Neuronal stem cell (in vitro differentiated cells): Measurements from ENCODE around the gene MRTFB.
A peak's percentile ranks its signal among the peaks of the same experiment; 100 is the strongest.

Source experiments
- DNase-seq: peaks from one replicate; pipeline ENCODE4 v3.0.0-alpha.2; 2013; ENCODE audit warnings: low spot score
- H2AFZ ChIP-seq: one replicate; pipeline ENCODE4 v1.6.1; 2013; ENCODE audit warnings: mild to moderate bottlenecking, low read length, inconsistent platforms
- H2AK5ac ChIP-seq: 2 replicates; pipeline ENCODE4 v1.6.1; 2013; ENCODE audit warnings: low read depth, mild to moderate bottlenecking, inconsistent platforms, low read length, moderate library complexity, mixed read lengths
- H2BK120ac ChIP-seq: 2 replicates; pipeline ENCODE4 v1.6.1; 2013; ENCODE audit warnings: low read depth, mild to moderate bottlenecking, inconsistent platforms, low read length, moderate library complexity, mixed read lengths
- H2BK12ac ChIP-seq: one replicate; pipeline ENCODE4 v1.6.1; 2013; ENCODE audit warnings: low read length, inconsistent platforms
- H2BK15ac ChIP-seq: 2 replicates; pipeline ENCODE4 v1.6.1; 2013; ENCODE audit warnings: mild to moderate bottlenecking, low read length, inconsistent platforms, mixed read lengths
- H2BK5ac ChIP-seq: one replicate; pipeline ENCODE4 v1.6.1; 2013; ENCODE audit warnings: inconsistent platforms, mild to moderate bottlenecking, low read length, moderate library complexity
- H3K14ac ChIP-seq: one replicate; pipeline ENCODE4 v1.6.1; 2013; ENCODE audit warnings: low read length, inconsistent platforms
- H3K18ac ChIP-seq: 2 replicates; pipeline ENCODE4 v1.6.1; 2013; ENCODE audit warnings: low read length, inconsistent platforms
- H3K23ac ChIP-seq: 2 replicates; pipeline ENCODE4 v1.6.1; 2013; ENCODE audit warnings: low read depth, mild to moderate bottlenecking, mixed read lengths, low read length, inconsistent platforms; ENCODE audit not compliant: poor library complexity
- H3K27ac ChIP-seq: replicated peaks from 3 replicates; pipeline ENCODE4 v1.5.1; 2013; ENCODE audit warnings: low read length, inconsistent platforms
- H3K27me3 ChIP-seq, 3 experiments: 2 replicates each; pipeline ENCODE4 v1.6.1; 2013; ENCODE audit warnings: low read length in 3 of 3, mild to moderate bottlenecking in 2 of 3, inconsistent platforms in 1 of 3, low read depth in 1 of 3, mixed read lengths in 1 of 3, moderate library complexity in 1 of 3; ENCODE audit not compliant: control insufficient read depth in 3 of 3, insufficient read depth in 3 of 3
- H3K36me3 ChIP-seq, 2 donors: replicated peaks in 1 of 2; 2 replicates each; pipeline ENCODE4 v1.6.1; 2013; ENCODE audit warnings: low read length in 2 of 2; ENCODE audit not compliant: control insufficient read depth in 2 of 2, insufficient read depth in 2 of 2
- H3K4ac ChIP-seq: 2 replicates; pipeline ENCODE4 v1.6.1; 2013; ENCODE audit warnings: inconsistent platforms, mild to moderate bottlenecking, low read length, moderate library complexity
- H3K4me1 ChIP-seq, 2 donors: 1 replicate in 1 of 2; 2 replicates in 1 of 2; pipeline ENCODE4 v1.6.1; 2013; ENCODE audit warnings: low read length in 2 of 2, low read depth in 1 of 2; ENCODE audit not compliant: control insufficient read depth in 2 of 2, insufficient read depth in 1 of 2
- H3K4me2 ChIP-seq: one replicate; pipeline ENCODE4 v1.6.1; 2013; ENCODE audit warnings: mild to moderate bottlenecking, low read length, inconsistent platforms; ENCODE audit not compliant: insufficient read depth, poor library complexity, severe bottlenecking
- H3K4me3 ChIP-seq, 2 donors: 2 replicates each; pipeline ENCODE4 v1.5.1; 2013; ENCODE audit warnings: low read length in 2 of 2, mild to moderate bottlenecking in 2 of 2, inconsistent platforms in 1 of 2, moderate library complexity in 1 of 2
- H3K79me1 ChIP-seq: one replicate; pipeline ENCODE4 v1.6.1; 2013; ENCODE audit warnings: low read depth, mild to moderate bottlenecking, inconsistent platforms, low read length, moderate library complexity
- H3K9ac ChIP-seq: one replicate; pipeline ENCODE4 v1.6.1; 2013; ENCODE audit warnings: mild to moderate bottlenecking, low read depth, low read length, inconsistent platforms; ENCODE audit not compliant: poor library complexity
- H3K9me3 ChIP-seq, 2 donors: replicated peaks in 1 of 2; 2 replicates each; pipeline versions ENCODE3 to v1.6.1; 2013; ENCODE audit warnings: low read length in 2 of 2, mild to moderate bottlenecking in 2 of 2, inconsistent platforms in 1 of 2, low read depth in 1 of 2, mixed read lengths in 1 of 2, moderate library complexity in 1 of 2; ENCODE audit not compliant: control insufficient read depth in 2 of 2, insufficient read depth in 1 of 2
- H4K8ac ChIP-seq: one replicate; pipeline ENCODE4 v1.6.1; 2013; ENCODE audit warnings: low read depth, mild to moderate bottlenecking, inconsistent platforms, low read length, moderate library complexity
- H4K91ac ChIP-seq: one replicate; pipeline ENCODE4 v1.6.1; 2013; ENCODE audit warnings: low read length, low read depth, mild to moderate bottlenecking, inconsistent platforms; ENCODE audit not compliant: poor library complexity
- WGBS, 2 donors: extraction: QIAGEN DNeasy Blood & Tissue Kit; methylation state at CpG; one replicate each; pipeline ENCODE4 v1.1.7; 2013; ENCODE audit warnings: missing lambda C conversion rate in 2 of 2, mixed read lengths in 1 of 2; ENCODE audit not compliant: insufficient read length in 2 of 2, insufficient replicate concordance in 1 of 2; ENCODE audit errors: extremely low coverage in 2 of 2; 5-methylcytosine and 5-hydroxymethylcytosine counted together

The MRTFB gene

DNA sequence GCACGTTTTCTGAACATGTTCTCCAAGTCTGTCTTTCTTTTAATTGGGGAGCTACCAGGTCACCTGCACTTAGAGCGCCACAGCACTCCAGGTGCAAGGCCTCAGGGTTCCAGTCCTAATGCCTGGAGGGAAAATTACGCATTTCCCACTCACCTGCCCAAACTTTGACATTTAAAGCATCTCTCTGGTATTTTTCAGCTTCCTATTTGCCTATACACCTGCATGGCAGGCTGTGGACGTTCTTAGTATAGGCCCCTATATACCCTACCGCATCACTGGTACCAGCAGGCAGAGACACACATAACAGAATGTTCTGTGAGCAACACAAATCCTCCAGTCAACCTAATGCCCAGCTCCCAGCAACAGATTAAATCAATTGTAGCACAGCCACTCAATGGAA, 213.3 kb downstream of the MRTFB start:
- Histone ChIP-seq H3K79me1 (no peaks in the 10 kb centered on the region), H2BK12ac (no peak overlapping the region), H3K27me3 (peaks cover 0 to 5% (median 0%) of the 10 kb centered on the region in 3 experiments), H3K9ac (no peak overlapping the region), H3K36me3 (no peaks in the 10 kb centered on the region), H2BK15ac (no peak overlapping the region), H3K14ac (no peak overlapping the region), H2AFZ (no peak overlapping the region), H3K9me3 (peaks cover 2 to 5% of the 10 kb centered on the region in 2 donors), H2AK5ac (no peak overlapping the region), H4K91ac (no peak overlapping the region), H3K4me1 (peaks cover 4 to 8% of the 10 kb centered on the region in 2 donors), H4K8ac (no peak overlapping the region), H3K4ac (no peak overlapping the region), H3K27ac (no peak overlapping the region), H3K4me3 (no peak overlapping the region), H3K18ac (no peak overlapping the region), H3K23ac (no peak overlapping the region), H2BK120ac (no peak overlapping the region), H2BK5ac (no peak overlapping the region), H3K4me2 (no peak overlapping the region)
- no peak for DNase-seq
- no CpG with 5 or more reads among the region's 5 CpGs for WGBS, 2 donors

GRCh38 chr16:14284930-14285512, 213.9 kb downstream of the MRTFB start:
- Histone ChIP-seq H3K9me3 (peaks cover 6 to 12% of the 10 kb centered on the region in 2 donors), H3K23ac (peak overlapping the region; percentile 78), H3K36me3 (no peaks in the 10 kb centered on the region), H2BK15ac (no peak overlapping the region), H3K79me1 (no peaks in the 10 kb centered on the region), H4K8ac (no peak overlapping the region), H2BK12ac (no peak overlapping the region), H3K4me3 (peak overlapping the region; percentile 54 to 90), H2AK5ac (no peak overlapping the region), H3K27ac (peak overlapping the region; percentile 88), H2AFZ (peak overlapping the region; percentile 98), H3K27me3 (peaks cover 0 to 5% (median 0%) of the 10 kb centered on the region in 3 experiments), H3K4me2 (peak overlapping the region; percentile 34), H2BK5ac (peak overlapping the region; percentile 76), H4K91ac (no peak overlapping the region), H3K18ac (peak overlapping the region; percentile 89), H3K4me1 (peaks cover 4 to 8% of the 10 kb centered on the region in 2 donors), H3K4ac (no peak overlapping the region), H3K9ac (no peak overlapping the region), H2BK120ac (no peak overlapping the region), H3K14ac (no peak overlapping the region)
- DNase-seq = no peak
- WGBS, 2 donors = no CpG with 5 or more reads among the region's 23 CpGs

- Histone ChIP-seq H3K9me3 (peaks cover 6 to 12% of the 10 kb centered on the region in 2 donors), H3K4me1 (peaks cover 4 to 8% of the 10 kb centered on the region in 2 donors), H2AK5ac (no peak overlapping the region), H3K14ac (no peak overlapping the region), H4K91ac (no peak overlapping the region), H3K9ac (no peak overlapping the region), H2BK12ac (no peak overlapping the region), H3K18ac (peak overlapping the region; percentile 89), H2BK5ac (peak overlapping the region; percentile 76), H2AFZ (peak overlapping the region; percentile 98), H2BK15ac (no peak overlapping the region), H3K27ac (peak overlapping the region; percentile 88), H3K27me3 (peaks cover 0 to 5% (median 0%) of the 10 kb centered on the region in 3 experiments), H3K79me1 (no peaks in the 10 kb centered on the region), H3K23ac (peak overlapping the region; percentile 78), H3K36me3 (no peaks in the 10 kb centered on the region), H3K4me3 (peak overlapping the region; percentile 54 to 90), H3K4ac (no peak overlapping the region), H2BK120ac (no peak overlapping the region), H3K4me2 (peak overlapping the region; percentile 75), H4K8ac (no peak overlapping the region)
- no CpG with 5 or more reads among the region's 72 CpGs for WGBS, 2 donors
- DNase-seq = peak; percentile 97
These were observed 214.6 kb downstream of the MRTFB start for GRCh38 chr16:14285513-14286367.
